ENCODE results near the gene LHPP.

The LHPP gene

DNA sequence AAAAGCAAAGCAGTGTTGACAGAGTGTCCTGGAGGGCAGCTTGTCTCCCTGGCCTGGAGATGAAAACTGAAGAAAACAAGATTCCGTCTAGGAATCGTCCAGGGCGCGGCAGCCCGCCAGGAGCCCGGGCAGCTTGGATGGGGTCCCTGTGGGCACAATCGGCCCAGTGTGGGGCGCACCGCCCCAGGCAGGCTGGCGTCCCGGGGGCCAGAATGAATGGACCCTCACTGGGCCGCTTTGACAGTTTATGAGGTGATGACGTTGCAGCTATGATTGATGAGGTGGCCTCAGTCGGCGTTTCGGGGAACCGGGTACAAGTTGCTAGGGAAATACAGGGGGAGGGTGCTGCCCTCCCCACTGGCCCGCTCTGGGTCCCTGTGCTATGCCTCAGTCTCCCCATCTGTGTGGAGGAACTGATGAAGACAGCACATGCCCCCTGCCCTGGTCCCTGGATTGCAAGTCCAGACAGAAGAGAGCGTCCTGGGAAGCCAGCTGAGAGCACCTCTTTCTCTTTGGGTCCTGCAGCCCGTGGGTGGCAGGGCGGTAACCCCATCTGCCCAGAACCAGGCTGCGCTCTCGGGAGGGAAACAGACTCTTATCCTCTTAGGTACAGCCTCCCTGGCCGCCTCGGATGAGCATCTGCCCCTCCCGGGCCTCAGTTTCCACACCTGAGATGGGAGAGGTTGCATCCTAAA is 131.3 kb downstream of the LHPP start:
- no peak for DNase-seq (ENCODE audit: low read depth)
- TF ChIP-seq, protein P1, sequence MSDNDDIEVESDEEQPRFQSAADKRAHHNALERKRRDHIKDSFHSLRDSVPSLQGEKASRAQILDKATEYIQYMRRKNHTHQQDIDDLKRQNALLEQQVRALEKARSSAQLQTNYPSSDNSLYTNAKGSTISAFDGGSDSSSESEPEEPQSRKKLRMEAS (IDR thresholded peaks at IDR 0.05; ENCODE audit: low read depth, low read length) = no peak
- TF ChIP-seq MYC (IDR thresholded peaks at IDR 0.05; ENCODE audit: low read depth, low read length) (no peak), POLR2A (IDR thresholded peaks at IDR 0.05; ENCODE audit: extremely low read depth, insufficient read length) (no peak)
- TF ChIP-seq, protein P2, sequence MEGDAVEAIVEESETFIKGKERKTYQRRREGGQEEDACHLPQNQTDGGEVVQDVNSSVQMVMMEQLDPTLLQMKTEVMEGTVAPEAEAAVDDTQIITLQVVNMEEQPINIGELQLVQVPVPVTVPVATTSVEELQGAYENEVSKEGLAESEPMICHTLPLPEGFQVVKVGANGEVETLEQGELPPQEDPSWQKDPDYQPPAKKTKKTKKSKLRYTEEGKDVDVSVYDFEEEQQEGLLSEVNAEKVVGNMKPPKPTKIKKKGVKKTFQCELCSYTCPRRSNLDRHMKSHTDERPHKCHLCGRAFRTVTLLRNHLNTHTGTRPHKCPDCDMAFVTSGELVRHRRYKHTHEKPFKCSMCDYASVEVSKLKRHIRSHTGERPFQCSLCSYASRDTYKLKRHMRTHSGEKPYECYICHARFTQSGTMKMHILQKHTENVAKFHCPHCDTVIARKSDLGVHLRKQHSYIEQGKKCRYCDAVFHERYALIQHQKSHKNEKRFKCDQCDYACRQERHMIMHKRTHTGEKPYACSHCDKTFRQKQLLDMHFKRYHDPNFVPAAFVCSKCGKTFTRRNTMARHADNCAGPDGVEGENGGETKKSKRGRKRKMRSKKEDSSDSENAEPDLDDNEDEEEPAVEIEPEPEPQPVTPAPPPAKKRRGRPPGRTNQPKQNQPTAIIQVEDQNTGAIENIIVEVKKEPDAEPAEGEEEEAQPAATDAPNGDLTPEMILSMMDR (IDR thresholded peaks at IDR 0.05; ENCODE audit: low read depth, low read length) = no peak
- H3K4me3 ChIP-seq (ENCODE audit: low read depth, low read length) = no peak overlapping the region

DNA sequence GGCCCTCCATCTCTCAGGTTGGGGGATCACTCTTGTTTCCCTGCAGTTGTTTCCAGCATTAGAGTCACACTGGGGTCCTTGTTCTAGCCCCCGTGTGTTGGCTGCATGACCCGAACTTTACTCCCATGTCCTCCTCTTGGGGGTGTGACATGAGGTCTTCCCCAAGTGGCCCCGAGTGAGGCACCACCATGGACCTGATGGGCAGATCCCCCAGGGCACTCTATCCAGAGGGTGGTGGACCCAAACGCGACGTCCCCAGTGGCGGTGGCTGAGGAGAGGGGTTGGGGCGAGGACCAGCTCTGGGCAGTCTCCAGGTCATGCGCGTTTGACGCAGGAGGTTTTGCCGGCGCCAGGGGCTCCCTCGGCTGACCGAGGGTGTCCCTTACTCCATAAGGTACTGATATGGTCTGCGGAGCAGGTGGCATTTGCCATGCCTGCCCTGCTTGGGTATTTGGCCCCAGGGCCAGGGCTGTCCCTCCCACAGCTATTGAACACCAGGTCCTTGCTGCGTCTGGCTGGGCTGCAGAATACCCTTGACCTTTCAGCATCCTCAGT is 131.9 kb downstream of the LHPP start:
- no peak for TF ChIP-seq POLR2A (IDR thresholded peaks at IDR 0.05; ENCODE audit: extremely low read depth, insufficient read length)
- TF ChIP-seq, protein P2 (IDR thresholded peaks at IDR 0.05; ENCODE audit: low read depth, low read length) = no peak
- TF ChIP-seq, protein P1 (IDR thresholded peaks at IDR 0.05; ENCODE audit: low read depth, low read length) = no peak
- TF ChIP-seq MYC (IDR thresholded peaks at IDR 0.05; ENCODE audit: low read depth, low read length) = no peak
- DNase-seq (ENCODE audit: low read depth) = no peak
- H3K4me3 ChIP-seq (ENCODE audit: low read depth, low read length) = no peak overlapping the region

DNA sequence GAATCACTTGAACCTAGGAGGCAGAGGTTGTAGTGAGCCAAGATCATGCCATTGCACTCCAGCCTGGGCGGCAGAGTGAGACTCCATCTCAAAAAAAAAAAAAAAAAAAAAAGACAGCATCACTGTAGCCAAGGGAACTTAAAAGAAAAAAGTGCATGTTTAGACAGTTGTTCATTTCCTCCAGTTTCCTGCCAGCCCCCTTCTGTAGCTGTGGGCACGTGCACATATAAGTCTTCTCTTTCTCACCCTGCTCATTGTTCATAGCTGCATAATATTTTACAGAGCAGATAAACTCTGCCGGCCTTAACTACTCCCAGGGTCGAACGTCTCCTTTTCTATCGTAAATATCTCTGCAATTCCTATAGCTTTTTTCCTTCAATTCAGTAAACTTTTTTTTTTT is 132.6 kb downstream of the LHPP start:
- H3K4me3 ChIP-seq (ENCODE audit: low read depth, low read length) = no peak overlapping the region

DNA sequence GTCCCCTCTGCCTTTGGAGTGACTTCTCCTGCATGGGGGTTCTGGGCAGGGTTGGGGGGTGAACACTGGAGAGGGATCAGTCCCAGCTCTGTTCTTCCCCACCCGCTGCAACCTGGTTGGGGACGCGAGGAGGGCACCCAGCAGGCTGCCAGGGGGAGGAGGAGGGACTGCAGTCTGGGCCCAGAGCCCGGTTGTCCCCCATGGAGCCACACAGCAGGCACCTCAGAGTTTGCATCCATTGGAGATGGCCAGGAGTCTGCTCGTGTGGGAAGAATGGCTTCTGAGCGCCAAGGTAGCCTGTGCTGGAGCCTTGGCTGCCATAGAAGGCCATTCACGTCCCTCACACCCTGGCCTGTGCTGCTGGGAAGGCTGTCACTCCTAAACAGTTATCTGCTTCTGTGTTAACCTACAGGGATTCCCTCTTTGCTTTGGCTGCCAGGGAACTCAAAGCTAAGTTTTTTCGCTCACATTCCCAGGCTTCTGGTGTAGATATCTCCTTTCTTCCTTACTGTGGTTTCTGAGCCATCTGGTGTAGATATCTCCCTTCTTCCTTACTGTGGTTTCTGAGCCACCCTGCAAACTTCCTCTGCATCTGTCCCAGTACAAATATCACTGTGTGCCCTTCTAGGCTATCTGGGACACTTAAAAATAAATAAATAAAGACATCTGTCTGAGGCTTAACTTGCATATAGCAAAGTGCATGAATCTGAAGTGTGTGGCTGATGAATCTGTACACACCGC is 133.7 kb downstream of the LHPP start:
- TF ChIP-seq POLR2A (IDR thresholded peaks at IDR 0.05; ENCODE audit: extremely low read depth, insufficient read length) (no peak), MYC (IDR thresholded peaks at IDR 0.05; ENCODE audit: low read depth, low read length) (no peak)
- TF ChIP-seq, protein P1 (IDR thresholded peaks at IDR 0.05; ENCODE audit: low read depth, low read length) = no peak
- TF ChIP-seq, protein P2 (IDR thresholded peaks at IDR 0.05; ENCODE audit: low read depth, low read length) = no peak
- DNase-seq (ENCODE audit: low read depth) = peak; percentile 57
- H3K4me3 ChIP-seq (ENCODE audit: low read depth, low read length) = no peak overlapping the region

More for the DNA sequence above, 132.6 kb downstream of the LHPP start:
- TF ChIP-seq, protein P1 (IDR thresholded peaks at IDR 0.05; ENCODE audit: low read depth, low read length) = no peak
- no peak for TF ChIP-seq MYC (IDR thresholded peaks at IDR 0.05; ENCODE audit: low read depth, low read length)
- TF ChIP-seq POLR2A (IDR thresholded peaks at IDR 0.05; ENCODE audit: extremely low read depth, insufficient read length) = no peak
- TF ChIP-seq, protein P2 (IDR thresholded peaks at IDR 0.05; ENCODE audit: low read depth, low read length) = no peak
- no peak for DNase-seq (ENCODE audit: low read depth)

DNA sequence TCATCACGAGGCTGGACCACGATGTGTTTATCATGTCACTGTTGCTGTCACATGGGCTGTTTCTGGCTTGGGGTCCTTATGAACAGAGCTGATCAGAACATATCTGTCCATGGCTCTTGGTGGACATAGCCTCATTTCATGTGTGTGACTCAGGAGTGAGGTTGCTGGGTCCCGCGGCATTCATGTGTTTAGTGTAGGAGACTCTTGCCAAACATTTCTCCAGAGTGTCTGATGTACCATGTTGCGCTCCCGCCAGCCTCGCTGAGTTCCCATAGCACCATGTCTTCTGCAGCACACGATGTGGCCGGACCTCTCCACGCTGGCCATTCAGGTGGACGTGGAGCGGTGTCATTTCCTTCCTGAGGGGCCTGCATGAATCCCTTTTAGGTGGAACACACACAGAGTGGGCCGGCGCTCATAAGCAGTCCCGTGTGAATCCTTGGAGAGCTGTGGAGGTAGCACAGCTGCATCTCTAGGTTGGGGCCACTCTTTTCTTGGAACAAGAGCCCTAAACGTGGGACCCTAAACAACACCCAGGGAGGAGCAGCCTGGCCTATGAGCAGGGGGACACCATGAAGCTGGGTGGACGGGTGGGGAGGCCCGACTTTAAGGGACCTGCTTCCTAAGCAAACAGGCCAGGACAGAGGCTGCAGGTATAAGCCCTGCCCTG is 134.6 kb downstream of the LHPP start:
- no peak for DNase-seq (ENCODE audit: low read depth)
- TF ChIP-seq, protein P2 (IDR thresholded peaks at IDR 0.05; ENCODE audit: low read depth, low read length) = no peak
- TF ChIP-seq MYC (IDR thresholded peaks at IDR 0.05; ENCODE audit: low read depth, low read length) = no peak
- H3K4me3 ChIP-seq (ENCODE audit: low read depth, low read length) = no peak overlapping the region

Data from NB4 (cell line).